A673 (cell line): ENCODE data around the gene ANKRD34A. TPM values are rescaled to one million over a fixed set of nuclear protein-coding genes. Genes with fewer than 3 reads are reported as not detected.

Experiments used
- BruUV-seq: library from RNA; stranded (reverse); fragments of 400-500 nt; replicated peaks from 2 replicates; lab custom pipeline; 2021; lab: Mats Ljungman, UMichigan
- CTCF ChIA-PET: fragments of 300-600 bp; sonication (Branson Sonifier 250); formaldehyde crosslinking; loops from one replicate; lab custom pipeline; 2022; ENCODE audit warnings: antibody characterized with exemption; lab: Charles Lee
- POLR2A ChIA-PET: fragments of 300-600 bp; sonication (Branson Sonifier 250); formaldehyde crosslinking; loops from one replicate; lab custom pipeline; 2022; ENCODE audit warnings: antibody characterized with exemption; ENCODE audit not compliant: low non-redundant PET; lab: Charles Lee
- DNase-seq: peaks from one replicate; pipeline ENCODE4 v3.0.0-alpha.2; 2015; ENCODE audit warnings: low spot score
- H3K27ac ChIP-seq: fragments of 200-600 bp; sonication (generic); 2 replicates; pipeline ENCODE4 v1.5.1; 2016; ENCODE audit warnings: mixed run types, low read depth, mild to moderate bottlenecking, mixed read lengths, antibody characterized with exemption, low read length; ENCODE audit not compliant: poor library complexity, severe bottlenecking
- H3K27me3 ChIP-seq: fragments of 200-600 bp; sonication (generic); replicated peaks from 2 replicates; pipeline ENCODE4 v1.6.1; 2017; ENCODE audit warnings: mixed run types, low read depth, mild to moderate bottlenecking, mixed read lengths, antibody characterized with exemption, low read length; ENCODE audit not compliant: insufficient read depth, poor library complexity
- H3K36me3 ChIP-seq: fragments of 200-600 bp; sonication (generic); 2 replicates; pipeline ENCODE4 v1.6.1; 2016; ENCODE audit warnings: mixed run types, mild to moderate bottlenecking, mixed read lengths, antibody characterized with exemption, low read length; ENCODE audit not compliant: insufficient read depth, poor library complexity, severe bottlenecking
- H3K4me1 ChIP-seq: fragments of 200-600 bp; sonication (generic); 2 replicates; pipeline ENCODE4 v1.6.1; 2017; ENCODE audit warnings: mixed run types, mild to moderate bottlenecking, mixed read lengths, antibody characterized with exemption, low read length; ENCODE audit not compliant: insufficient read depth, poor library complexity, severe bottlenecking
- H3K4me3 ChIP-seq: fragments of 200-600 bp; sonication (generic); 2 replicates; pipeline ENCODE4 v1.5.1; 2016; ENCODE audit warnings: low read depth, mixed run types, mild to moderate bottlenecking, mixed read lengths, low read length; ENCODE audit not compliant: poor library complexity, severe bottlenecking
- H3K9me3 ChIP-seq: fragments of 200-600 bp; sonication (generic); 2 replicates; pipeline ENCODE4 v1.6.1; 2016; ENCODE audit warnings: mixed run types, low read depth, mild to moderate bottlenecking, mixed read lengths, antibody characterized with exemption, low read length; ENCODE audit not compliant: poor library complexity, severe bottlenecking
- CTCF ChIP-seq: fragments of 300-800, 200-600 bp; sonication (generic); conservative IDR thresholded peaks from 2 replicates; pipeline ENCODE4 v1.5.1; 2017; ENCODE audit warnings: low read depth, mild to moderate bottlenecking, antibody characterized with exemption, low read length, moderate library complexity, mixed read lengths
- EZH2 ChIP-seq: fragments of 200-600 bp; sonication (generic); IDR thresholded peaks from 2 replicates; pipeline ENCODE4 v1.6.1; 2017; ENCODE audit warnings: borderline replicate concordance, low read depth, mild to moderate bottlenecking, mixed read lengths, antibody characterized with exemption, low read length; ENCODE audit not compliant: poor library complexity, severe bottlenecking
- intact Hi-C: fragments of 100-400 bp; cut with micrococcal nuclease; formaldehyde crosslinking; loops from one replicate; pipeline ENCODE4 v1.10.0; 2022; ENCODE audit not compliant: unreplicated experiment
- total RNA-seq: library from RNA; stranded (reverse); gene quantifications from 2 replicates; pipeline ENCODE4 v1.2.3, GENCODE V29; 2021

The ANKRD34A gene
- total RNA-seq, 1 experiment from 2014 or later: 1.6 TPM

- CTCF ChIA-PET: interaction anchor here (0.9 kb wide), 1 partner anchor 9 kb away, joined by 3 read pairs; no protein-coding TSS in a partner anchor
- peak overlapping the region; percentile 42 for H3K27ac ChIP-seq
Observed at GRCh38 chr1:145988773-145989172, 24.4 kb upstream of the ANKRD34A start.

GRCh38 chr1:145987926-145988325, 23.6 kb upstream of the ANKRD34A start:
- Histone ChIP-seq H3K4me1 (peaks cover 26% of the 10 kb centered on the region), H3K27ac (no peak overlapping the region), H3K4me3 (no peak overlapping the region), H3K36me3 (peaks cover 15% of the 10 kb centered on the region), H3K9me3 (no peaks in the 10 kb centered on the region), H3K27me3 (no peaks in the 10 kb centered on the region)
- ChIA-PET CTCF (interaction anchor here (0.9 kb wide), 1 partner anchor 8 kb away, joined by 3 read pairs; no protein-coding TSS in a partner anchor), POLR2A (no interaction called here)
- no TSS peak for BruUV-seq
- no peak for TF ChIP-seq EZH2
- no peak for TF ChIP-seq CTCF
- intact Hi-C loops: no loop called here
- no peak for DNase-seq

More at GRCh38 chr1:145988773-145989172, 24.4 kb upstream of the ANKRD34A start:
- DNase-seq: no peak
- Histone ChIP-seq H3K27me3 (no peaks in the 10 kb centered on the region), H3K4me1 (peaks cover 35% of the 10 kb centered on the region), H3K36me3 (peaks cover 24% of the 10 kb centered on the region), H3K4me3 (no peak overlapping the region), H3K9me3 (no peaks in the 10 kb centered on the region)
- TF ChIP-seq EZH2 (no peak), CTCF (no peak)
- no TSS peak for BruUV-seq
- POLR2A ChIA-PET: no interaction called here
- intact Hi-C loops: no loop called here

- TF ChIP-seq EZH2: no peak
- TF ChIP-seq CTCF: no peak
- no peak overlapping the region for H3K4me3 ChIP-seq
- intact Hi-C loops: no loop called here
- DNase-seq: no peak
- H3K27ac ChIP-seq: no peak overlapping the region
- no TSS peak for BruUV-seq
- ChIA-PET POLR2A (no interaction called here), CTCF (no interaction called here)
- peaks cover 2% of the 10 kb centered on the region for H3K36me3 ChIP-seq
- peaks cover 20% of the 10 kb centered on the region for H3K4me1 ChIP-seq
- H3K9me3 ChIP-seq: no peaks in the 10 kb centered on the region
- H3K27me3 ChIP-seq: no peaks in the 10 kb centered on the region
Observed at GRCh38 chr1:145986551-145986950, 22.2 kb upstream of the ANKRD34A start.
